MV-4-11 (cell line): ENCODE data around the gene CCR4.
"Not testable (repeated sequence)": the region's sequence is repeated elsewhere in the genome, so short reads cannot be mapped to it uniquely, and the experiment has no call there.

Source experiments
- DNase-seq: peaks from one replicate; lab custom pipeline; 2025; lab: John Stamatoyannopoulos, UW

Gene CCR4

GRCh38 chr3:32952369-32953077 is 1.1 kb downstream of the CCR4 start:
- DNase-seq: no peak

DNA sequence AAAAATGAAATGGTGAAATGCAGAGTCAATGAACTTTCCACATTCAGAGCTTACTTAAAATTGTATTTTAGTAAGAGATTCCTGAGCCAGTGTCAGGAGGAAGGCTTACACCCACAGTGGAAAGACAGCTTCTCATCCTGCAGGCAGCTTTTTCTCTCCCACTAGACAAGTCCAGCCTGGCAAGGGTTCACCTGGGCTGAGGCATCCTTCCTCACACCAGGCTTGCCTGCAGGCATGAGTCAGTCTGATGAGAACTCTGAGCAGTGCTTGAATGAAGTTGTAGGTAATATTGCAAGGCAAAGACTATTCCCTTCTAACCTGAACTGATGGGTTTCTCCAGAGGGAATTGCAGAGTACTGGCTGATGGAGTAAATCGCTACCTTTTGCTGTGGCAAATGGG is 3.1 kb downstream of the CCR4 start:
- DNase-seq: no peak

GRCh38 chr3:32956750-32957570 is 5.5 kb downstream of the CCR4 start:
- no peak for DNase-seq

- no peak for DNase-seq
Observed at GRCh38 chr3:32958509-32958908, 7.1 kb downstream of the CCR4 start.

GRCh38 chr3:32959371-32959770 is 7.9 kb downstream of the CCR4 start:
- DNase-seq: no peak

DNA sequence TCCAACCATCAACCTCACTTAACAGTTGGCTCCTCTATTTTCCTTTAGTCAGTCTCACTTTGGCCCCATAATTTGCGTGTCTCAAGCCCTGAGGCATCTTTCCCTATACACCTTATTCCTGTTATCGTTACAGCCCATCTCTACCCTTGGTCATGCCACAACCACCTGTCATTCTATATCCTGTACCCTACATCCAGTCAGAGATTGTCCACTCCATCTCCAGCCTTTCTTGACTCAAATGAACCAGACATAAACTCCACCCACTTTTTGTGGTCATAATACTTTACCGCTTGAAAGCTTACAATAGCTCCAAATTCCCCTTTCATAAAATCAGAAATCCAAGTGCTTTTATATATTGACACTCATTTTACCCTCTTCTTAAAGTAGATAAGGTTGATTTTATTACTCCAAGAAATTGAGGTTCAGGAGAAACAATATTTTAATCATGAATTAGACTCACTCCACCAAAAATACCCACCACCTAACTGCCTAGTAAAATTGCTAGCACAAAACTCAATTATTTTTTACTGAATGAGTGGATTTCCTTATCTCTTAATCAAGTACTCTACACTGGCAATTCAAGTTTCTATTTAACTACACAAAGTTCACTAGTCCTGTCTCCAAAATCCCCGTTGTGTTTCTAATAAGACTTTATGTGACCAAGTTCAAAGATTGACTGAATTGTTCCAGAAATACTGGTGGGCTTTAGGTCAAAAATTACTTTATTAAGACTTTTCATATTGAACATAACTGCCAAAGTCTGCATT is 9.1 kb downstream of the CCR4 start:
- DNase-seq: no peak

GRCh38 chr3:32961189-32961715 is 9.8 kb downstream of the CCR4 start:
- no peak for DNase-seq

GRCh38 chr3:32963871-32964270 is 12.4 kb downstream of the CCR4 start:
- DNase-seq: no peak

GRCh38 chr3:32964781-32965180 is 13.3 kb downstream of the CCR4 start:
- DNase-seq: not testable (repeated sequence)

DNA sequence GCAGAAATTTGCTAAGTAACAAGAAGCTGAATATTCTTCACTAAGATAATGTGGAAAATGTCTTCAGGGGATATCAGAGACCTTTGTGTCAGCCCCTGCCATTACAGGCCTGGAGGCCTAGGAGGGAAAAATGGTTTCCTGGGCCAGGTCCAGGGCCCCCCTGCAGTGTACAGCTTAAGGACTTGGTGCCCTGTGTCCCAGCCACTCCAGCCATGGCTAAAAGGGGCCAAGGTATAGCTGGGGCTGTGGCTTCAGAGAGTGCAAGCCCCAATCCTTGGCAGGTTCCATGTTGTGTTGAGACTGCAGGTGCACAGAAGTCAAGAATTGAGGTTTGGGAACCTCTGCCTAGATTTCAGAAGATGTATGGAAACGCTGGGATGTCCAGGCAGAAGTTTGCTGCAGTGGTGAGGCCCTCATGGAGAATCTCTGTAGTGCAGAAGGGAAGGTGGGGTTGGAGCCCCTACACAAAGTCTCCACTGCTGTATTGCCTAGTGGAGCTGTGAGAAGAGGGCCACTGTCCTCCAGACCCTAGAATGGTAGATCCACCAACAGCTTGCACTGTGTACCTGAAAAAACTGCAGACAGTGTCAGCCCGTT is 14.3 kb downstream of the CCR4 start:
- not testable (repeated sequence) for DNase-seq

GRCh38 chr3:32966627-32967026 is 15.2 kb downstream of the CCR4 start:
- not testable (repeated sequence) for DNase-seq

- DNase-seq: no peak
Observed at GRCh38 chr3:32968166-32968919, 16.9 kb downstream of the CCR4 start.

DNA sequence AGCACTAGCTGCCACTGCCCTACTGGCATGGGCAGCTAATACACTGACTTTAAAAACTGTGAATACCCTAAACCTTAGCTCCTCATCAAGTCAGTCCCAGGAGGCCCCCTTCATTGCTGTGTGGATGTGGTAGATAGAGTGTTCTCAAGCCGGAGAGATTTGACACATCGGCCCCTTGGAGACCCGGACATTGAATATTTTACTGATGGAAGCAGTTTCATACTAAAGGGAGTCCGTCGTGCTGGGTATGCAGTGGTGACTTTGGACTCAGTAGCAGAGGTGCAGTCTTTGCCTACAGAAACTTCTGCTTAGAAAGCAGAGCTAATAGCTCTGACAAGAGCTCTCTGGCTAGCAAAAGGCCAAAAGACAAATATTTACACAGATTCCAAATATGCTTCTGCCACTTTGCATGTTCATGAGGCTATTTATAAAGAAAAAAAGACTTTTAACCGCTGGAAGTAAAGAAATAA is 17.5 kb downstream of the CCR4 start:
- DNase-seq: no peak

DNA sequence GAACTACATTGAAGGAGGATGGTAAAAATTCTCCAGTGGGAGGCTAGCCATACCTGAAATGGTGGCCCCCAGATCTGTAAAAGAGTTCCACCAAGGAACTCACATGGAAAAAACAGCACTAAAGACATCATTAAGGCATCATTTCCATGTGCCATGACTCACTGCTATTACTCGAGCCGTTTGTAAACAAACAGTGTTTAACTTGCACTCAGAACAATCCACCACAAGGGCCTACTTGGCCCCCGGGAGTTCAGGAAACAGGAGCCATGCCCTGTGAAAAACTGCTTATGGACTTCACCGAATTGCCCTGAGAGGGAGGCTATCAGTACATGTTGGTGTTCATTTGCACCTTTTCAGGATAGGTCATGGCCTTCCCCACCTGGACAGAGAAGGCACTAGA is 18.2 kb downstream of the CCR4 start:
- DNase-seq: no peak

DNA sequence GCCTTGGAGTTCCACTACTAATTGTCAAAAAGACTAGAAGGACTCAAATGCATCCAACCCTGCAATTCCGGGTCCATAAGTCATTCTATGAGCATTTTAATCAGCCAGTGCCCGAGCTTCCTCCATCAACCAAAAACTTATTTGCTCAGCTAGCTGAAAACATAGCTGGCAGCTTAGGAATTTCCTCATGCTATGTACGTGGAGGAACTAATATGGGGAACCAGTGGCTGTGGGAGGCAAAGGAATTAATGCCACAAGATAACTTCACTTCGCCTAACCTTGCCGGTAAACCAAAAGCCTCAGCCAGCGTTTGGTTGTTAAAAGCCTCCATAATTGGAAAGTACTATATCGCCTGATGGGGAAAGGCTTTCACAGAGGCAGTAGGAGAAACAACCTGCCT is 19.8 kb downstream of the CCR4 start:
- DNase-seq: peak; percentile 21

DNA sequence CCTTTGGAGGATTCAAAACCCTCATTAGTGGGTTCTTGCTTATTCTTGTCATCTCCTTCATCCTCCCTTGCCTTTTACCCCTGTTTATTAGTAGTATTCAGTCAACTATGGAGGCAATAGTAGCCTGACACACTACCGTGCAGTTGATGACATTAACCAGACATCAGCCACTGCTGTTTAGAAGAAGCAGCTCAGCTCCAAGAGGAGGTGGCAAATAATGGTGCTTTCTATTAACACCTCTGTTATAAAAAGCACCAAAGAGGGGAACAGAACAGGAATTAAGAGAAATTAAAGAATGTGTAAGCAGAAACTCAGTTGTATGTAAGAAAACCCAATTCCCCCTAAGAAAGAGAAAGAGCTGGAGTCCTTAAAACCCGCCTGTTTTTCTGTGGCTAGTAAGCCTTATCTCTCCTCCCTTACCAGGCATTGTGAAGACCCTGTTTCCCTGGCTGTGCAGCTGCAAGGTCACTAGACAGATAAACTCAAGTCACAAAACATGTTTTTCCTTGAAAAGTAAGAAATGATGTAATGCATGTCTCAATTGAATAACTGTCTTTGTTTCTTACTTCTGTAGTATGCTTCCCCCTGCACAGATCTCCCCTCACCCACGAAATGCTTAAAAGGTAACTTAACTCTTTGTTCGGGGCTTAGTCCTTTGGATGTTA is 21.2 kb downstream of the CCR4 start:
- DNase-seq: no peak

- peak; percentile 74 for DNase-seq
Observed at GRCh38 chr3:32973982-32974381, 22.5 kb downstream of the CCR4 start.

- DNase-seq: no peak
Observed at GRCh38 chr3:32975891-32976595, 24.6 kb downstream of the CCR4 start.

DNA sequence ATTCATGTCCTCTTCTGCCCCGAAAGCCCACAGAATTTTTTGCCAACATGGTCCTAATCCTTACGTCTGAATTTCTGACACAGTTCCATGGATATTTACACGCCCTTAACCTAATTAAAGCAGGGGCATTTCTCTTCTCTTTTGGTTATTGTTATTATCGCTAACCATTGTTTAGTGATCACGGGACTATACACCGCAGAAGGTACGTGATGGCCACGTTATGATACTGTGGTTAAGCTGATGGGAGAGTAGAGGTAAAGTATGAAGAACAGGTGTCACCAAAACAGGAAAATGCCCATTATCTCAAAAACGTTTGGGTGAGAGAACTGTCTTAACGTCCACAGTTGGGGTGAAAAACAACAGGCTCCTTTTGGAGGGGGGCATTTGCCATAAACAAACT is 26.4 kb downstream of the CCR4 start:
- DNase-seq: no peak

DNA sequence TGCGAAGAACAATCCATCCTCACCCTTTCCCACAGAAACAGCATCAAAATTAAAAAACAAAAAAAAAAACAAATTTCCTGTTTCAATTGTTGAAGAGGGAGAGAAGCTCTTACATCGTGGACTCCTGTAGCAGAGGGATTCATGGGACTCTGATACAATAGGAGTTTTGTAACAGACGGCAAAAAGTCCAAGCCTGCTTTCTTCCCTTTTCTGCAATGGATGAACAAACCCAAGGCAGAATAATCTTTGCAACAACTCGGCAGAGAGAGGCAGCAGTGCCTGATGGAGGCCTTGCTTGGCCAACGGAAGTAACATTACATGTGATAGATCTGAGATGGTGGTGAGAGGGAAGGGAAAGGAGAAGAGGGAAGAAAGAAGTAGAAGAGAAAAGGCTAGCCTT is 26.9 kb downstream of the CCR4 start:
- peak; percentile 68 for DNase-seq
